Stimulated activated memory B cell treated with anti-CD40 and anti-IgM and Interleukin-4, amounts not matched to agents 10 μg/mL and 1 μg/mL and 100 μg/mL, for 72 hours (primary cell): ENCODE data around the gene ASIC1.
"Not testable (repeated sequence)": the region's sequence is repeated elsewhere in the genome, so short reads cannot be mapped to it uniquely, and the experiment has no call there.

ENCODE experiments used
- ATAC-seq: fragments of 150-1000 bp; cut with Tn5 transposase; 2 replicates; pipeline ENCODE4 v1.10.0; 2021
- H3K27ac Mint-ChIP-seq: one replicate; pipeline ENCODE4 v1.8.0; 2022; ENCODE audit warnings: mild to moderate bottlenecking, mixed read lengths
- H3K27me3 Mint-ChIP-seq: one replicate; pipeline ENCODE4 v1.8.0; 2022; ENCODE audit warnings: mixed read lengths
- H3K36me3 Mint-ChIP-seq: one replicate; pipeline ENCODE4 v1.8.0; 2022; ENCODE audit warnings: mixed read lengths
- H3K4me1 Mint-ChIP-seq: one replicate; pipeline ENCODE4 v1.8.0; 2022; ENCODE audit warnings: mixed read lengths
- H3K4me3 Mint-ChIP-seq: one replicate; pipeline ENCODE4 v1.8.0; 2022; ENCODE audit warnings: mild to moderate bottlenecking, moderate library complexity, mixed read lengths
- H3K9me3 Mint-ChIP-seq: one replicate; pipeline ENCODE4 v1.8.0; 2022; ENCODE audit warnings: mixed read lengths

ASIC1 gene

DNA sequence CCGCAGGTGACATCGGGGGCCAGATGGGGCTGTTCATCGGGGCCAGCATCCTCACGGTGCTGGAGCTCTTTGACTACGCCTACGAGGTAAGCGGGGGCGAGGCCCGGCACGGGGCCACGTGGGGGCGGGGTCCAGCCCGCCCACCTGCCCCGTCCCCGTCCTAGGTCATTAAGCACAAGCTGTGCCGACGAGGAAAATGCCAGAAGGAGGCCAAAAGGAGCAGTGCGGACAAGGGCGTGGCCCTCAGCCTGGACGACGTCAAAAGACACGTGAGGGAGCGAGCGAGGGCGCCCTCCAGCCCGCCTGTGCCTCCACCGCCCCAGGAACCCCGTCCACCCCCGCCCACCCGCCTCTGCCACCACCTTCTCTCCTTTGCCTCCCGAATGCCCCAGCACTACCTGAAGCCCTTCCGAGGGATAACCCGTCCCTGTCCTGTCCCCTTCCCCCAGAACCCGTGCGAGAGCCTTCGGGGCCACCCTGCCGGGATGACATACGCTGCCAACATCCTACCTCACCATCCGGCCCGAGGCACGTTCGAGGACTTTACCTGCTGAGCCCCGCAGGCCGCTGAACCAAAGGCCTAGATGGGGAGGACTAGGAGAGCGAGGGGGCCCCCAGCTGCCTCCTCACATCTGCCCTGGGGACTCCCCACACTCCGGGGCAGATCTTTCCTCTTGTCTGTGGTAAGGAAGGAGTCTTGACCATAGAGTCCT, 23.9 kb downstream of the ASIC1 start:
- peak overlapping the region; percentile 50 for H3K4me3 Mint-ChIP-seq
- H3K27me3 Mint-ChIP-seq: peaks cover 11% of the 10 kb centered on the region
- no peak for ATAC-seq
- no peaks in the 10 kb centered on the region for H3K9me3 Mint-ChIP-seq
- H3K27ac Mint-ChIP-seq: peak overlapping the region; percentile 80
- H3K36me3 Mint-ChIP-seq: no peaks in the 10 kb centered on the region
- H3K4me1 Mint-ChIP-seq: peaks cover 21% of the 10 kb centered on the region

DNA sequence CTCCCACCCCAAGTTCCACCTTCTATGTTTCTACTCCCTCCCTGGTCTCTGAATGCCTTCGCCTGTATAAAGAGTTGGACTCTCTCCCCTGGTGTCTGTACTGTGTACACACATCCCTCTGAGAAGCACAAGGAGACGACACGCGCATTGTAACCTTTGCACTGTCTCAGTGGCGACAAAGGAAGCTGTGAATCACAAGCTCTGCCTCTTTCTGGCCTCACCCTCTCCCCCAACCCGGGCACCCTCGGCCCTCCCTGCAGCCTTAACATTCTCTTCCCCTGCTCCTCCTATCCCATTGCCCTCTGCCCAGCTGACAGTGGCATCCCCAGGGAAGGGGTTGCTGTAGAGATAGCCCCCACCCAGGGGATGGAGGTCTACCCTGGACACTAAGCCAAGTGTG, 25.2 kb downstream of the ASIC1 start:
- H3K4me1 Mint-ChIP-seq: peaks cover 34% of the 10 kb centered on the region
- H3K4me3 Mint-ChIP-seq: no peak overlapping the region
- peaks cover 8% of the 10 kb centered on the region for H3K36me3 Mint-ChIP-seq
- H3K9me3 Mint-ChIP-seq: no peaks in the 10 kb centered on the region
- ATAC-seq: no peak
- H3K27ac Mint-ChIP-seq: peak overlapping the region; percentile 80
- H3K27me3 Mint-ChIP-seq: peaks cover 5% of the 10 kb centered on the region

DNA sequence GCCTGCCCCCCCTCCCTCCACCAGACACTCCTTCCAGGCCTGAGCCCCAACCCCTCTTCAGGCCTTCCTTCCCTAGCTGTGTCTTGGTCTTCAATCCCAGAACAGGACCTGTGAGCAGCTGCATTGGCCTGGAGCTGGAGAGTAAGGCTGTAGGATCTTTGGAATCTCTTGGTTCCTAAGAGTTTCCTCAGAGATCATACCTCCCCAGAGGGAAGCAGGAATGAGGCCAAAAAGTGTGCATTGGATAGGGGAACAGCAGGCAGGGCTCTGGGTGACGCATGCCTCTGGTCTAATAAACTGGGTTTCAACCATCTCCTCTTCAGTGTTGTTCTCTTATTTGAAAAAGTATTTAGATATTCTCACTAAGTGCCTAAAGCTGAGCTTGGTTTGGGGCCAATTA, 25.9 kb downstream of the ASIC1 start:
- no peak for ATAC-seq
- H3K4me3 Mint-ChIP-seq: peak overlapping the region; percentile 74

DNA sequence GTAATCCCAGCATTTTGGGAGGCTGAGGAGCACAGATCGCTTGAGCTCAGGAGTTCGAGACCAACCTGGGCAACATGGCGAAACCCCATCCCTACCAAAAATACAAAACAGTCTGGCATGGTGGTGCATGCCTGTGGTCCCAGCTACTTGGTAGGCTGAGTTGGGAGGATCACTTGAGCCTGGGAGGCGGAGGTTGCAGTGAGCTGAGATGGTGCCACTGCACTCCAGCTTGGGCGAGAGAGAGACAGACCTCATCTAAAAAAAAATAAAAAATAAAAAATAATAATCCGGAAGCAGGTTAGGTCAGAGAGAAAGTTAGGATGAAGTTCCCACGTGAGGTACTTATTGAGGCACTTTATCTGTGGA, 27.0 kb downstream of the ASIC1 start:
- not testable (repeated sequence) for ATAC-seq, H3K27me3 Mint-ChIP-seq, H3K9me3 Mint-ChIP-seq
- H3K36me3 Mint-ChIP-seq: peaks cover 23% of the 10 kb centered on the region
- H3K4me1 Mint-ChIP-seq: peaks cover 48% of the 10 kb centered on the region
- H3K27ac Mint-ChIP-seq: peak overlapping the region; percentile 95
- peak overlapping the region; percentile 88 for H3K4me3 Mint-ChIP-seq

More for the DNA sequence above, 25.9 kb downstream of the ASIC1 start:
- peaks cover 41% of the 10 kb centered on the region for H3K4me1 Mint-ChIP-seq
- H3K27ac Mint-ChIP-seq: peak overlapping the region; percentile 86
- peaks cover 15% of the 10 kb centered on the region for H3K36me3 Mint-ChIP-seq
- H3K27me3 Mint-ChIP-seq: no peaks in the 10 kb centered on the region
- no peaks in the 10 kb centered on the region for H3K9me3 Mint-ChIP-seq

DNA sequence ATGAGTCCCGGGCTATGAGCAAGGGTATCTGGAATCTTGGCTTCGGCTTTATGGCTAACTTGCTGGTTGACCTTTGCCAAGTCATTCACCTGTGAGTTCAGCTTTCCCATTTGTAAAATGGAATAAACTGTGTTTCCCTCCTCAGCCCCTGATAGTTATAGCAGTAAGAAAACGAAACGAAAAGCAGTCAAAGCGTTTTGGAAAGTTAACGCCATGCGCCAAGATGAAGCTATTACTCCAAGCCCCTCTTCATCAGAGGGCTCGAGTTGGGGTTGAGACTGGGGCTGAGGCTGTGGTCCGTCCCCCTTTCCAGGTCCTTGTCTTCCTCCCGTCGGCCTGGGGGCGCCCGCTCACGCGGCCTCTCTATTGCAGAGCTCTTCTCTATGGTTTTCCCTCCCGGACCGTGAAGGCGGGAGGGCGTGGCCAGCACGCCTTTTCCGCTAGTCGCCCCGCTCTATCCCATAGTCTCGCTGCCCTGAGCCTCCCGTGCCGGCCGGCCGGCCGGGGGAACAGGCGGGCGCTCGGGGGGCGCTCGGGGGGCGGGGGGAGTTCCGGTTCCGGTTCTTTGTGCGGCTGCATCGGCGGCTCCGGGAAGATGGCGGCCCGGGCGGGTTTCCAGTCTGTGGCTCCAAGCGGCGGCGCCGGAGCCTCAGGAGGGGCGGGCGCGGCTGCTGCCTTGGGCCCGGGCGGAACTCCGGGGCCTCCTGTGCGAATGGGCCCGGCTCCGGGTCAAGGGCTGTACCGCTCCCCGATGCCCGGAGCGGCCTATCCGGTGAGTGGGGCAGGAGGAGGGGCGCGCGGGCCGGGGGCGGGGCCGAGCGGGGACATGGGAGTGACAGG, 27.6 kb downstream of the ASIC1 start, which contains the start of gene SMARCD1:
TSS of gene SMARCD1 (plus strand) at position 568 of the 840 bp plus-strand sequence. CDS start at position 596, 28 bp downstream.
- H3K4me3 Mint-ChIP-seq: peak within 1 kb of the TSS; percentile 88
- H3K27ac Mint-ChIP-seq: peak within 1 kb of the TSS; percentile 95
- H3K27me3 Mint-ChIP-seq: no peaks in the 10 kb centered on the region
- peaks cover 48% of the 10 kb centered on the region for H3K4me1 Mint-ChIP-seq
- H3K36me3 Mint-ChIP-seq: peaks cover 25% of the 10 kb centered on the region
- H3K9me3 Mint-ChIP-seq: no peaks in the 10 kb centered on the region
- ATAC-seq: peak; percentile 96

DNA sequence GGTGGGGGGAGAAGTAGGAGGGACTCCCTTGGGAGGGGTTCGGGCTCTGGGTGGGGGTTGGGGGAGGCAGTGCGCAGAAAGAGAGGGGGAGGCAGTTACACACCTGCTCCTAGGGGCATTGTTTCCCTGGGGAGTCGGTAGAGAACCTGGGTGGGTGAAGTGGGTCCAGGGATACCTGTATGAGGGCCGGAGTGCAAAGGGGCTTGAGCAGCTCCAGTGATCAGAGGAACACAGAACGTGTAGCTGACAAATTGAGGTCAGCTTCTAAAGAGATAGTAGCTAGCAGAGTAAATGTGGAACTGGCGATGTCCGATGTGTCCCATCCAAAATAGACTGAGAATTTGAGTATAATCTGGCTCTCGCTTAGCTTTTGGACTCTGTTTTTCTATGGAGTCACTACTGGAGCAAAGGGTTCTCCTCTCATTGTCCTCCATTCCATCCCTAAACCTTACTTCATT, 28.2 kb downstream of the ASIC1 start:
- peak overlapping the region; percentile 88 for H3K4me3 Mint-ChIP-seq
- no peaks in the 10 kb centered on the region for H3K27me3 Mint-ChIP-seq
- peak overlapping the region; percentile 95 for H3K27ac Mint-ChIP-seq
- no peak for ATAC-seq
- H3K4me1 Mint-ChIP-seq: peaks cover 48% of the 10 kb centered on the region
- peaks cover 28% of the 10 kb centered on the region for H3K36me3 Mint-ChIP-seq
- no peaks in the 10 kb centered on the region for H3K9me3 Mint-ChIP-seq

DNA sequence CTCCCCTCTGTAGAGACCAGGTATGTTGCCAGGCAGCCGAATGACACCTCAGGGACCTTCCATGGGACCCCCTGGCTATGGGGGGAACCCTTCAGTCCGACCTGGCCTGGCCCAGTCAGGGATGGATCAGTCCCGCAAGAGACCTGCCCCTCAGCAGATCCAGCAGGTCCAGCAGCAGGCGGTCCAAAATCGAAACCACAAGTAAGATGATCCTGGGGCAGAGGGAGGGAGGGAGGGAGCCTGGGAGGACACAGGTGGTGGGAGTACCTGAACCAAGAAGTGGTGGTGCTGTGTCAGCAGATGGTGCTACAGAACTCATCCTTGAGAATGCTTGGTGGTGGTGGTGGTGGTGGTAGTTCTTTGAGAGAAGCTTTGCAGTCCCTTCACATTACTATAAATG, 28.8 kb downstream of the ASIC1 start:
- peaks cover 48% of the 10 kb centered on the region for H3K4me1 Mint-ChIP-seq
- H3K9me3 Mint-ChIP-seq: no peaks in the 10 kb centered on the region
- peak overlapping the region; percentile 95 for H3K27ac Mint-ChIP-seq
- peaks cover 32% of the 10 kb centered on the region for H3K36me3 Mint-ChIP-seq
- ATAC-seq: no peak
- peak overlapping the region; percentile 88 for H3K4me3 Mint-ChIP-seq
- H3K27me3 Mint-ChIP-seq: no peaks in the 10 kb centered on the region

DNA sequence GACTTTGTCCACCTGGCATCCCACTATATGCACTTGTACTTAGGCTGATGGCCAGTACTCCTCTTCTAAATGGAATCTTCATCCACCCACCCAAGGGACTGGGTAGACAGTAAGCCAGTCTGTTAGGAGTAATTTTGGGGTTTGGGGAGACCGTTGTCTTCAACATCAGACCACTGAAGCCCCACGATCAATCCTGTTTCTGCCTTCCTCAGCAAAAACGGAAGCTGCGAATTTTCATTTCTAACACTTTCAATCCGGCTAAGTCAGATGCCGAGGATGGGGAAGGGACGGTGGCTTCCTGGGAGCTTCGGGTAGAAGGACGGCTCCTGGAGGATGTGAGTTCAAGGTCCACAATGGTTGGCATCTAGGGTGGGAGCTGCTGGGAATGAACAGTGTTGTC, 29.8 kb downstream of the ASIC1 start:
- no peak overlapping the region for H3K4me3 Mint-ChIP-seq
- H3K9me3 Mint-ChIP-seq: no peaks in the 10 kb centered on the region
- peaks cover 43% of the 10 kb centered on the region for H3K4me1 Mint-ChIP-seq
- H3K27me3 Mint-ChIP-seq: no peaks in the 10 kb centered on the region
- no peak for ATAC-seq
- H3K36me3 Mint-ChIP-seq: peaks cover 40% of the 10 kb centered on the region
- H3K27ac Mint-ChIP-seq: peak overlapping the region; percentile 95

DNA sequence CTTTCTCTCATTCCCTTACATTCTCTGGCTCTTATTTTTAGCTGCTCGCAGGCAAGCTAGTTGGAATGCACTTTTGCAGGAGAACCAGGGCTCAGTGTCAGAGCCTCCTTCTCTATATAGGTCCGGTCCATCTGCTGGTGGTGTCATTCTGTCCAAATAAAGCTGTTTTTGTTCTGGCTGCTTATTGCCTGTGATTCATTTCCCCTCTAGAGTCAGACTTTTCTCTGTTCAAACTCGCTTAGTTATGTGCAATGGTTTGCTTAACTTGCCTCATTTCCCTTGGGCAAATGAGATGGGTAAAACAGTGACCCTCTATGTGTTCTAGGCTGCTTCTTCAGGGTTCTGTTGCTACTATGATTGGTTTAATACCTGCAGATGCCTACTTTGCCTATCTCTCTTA, 30.6 kb downstream of the ASIC1 start:
- Mint-ChIP-seq H3K4me3 (no peak overlapping the region), H3K36me3 (peaks cover 42% of the 10 kb centered on the region), H3K27ac (peak overlapping the region; percentile 20), H3K9me3 (no peaks in the 10 kb centered on the region), H3K27me3 (no peaks in the 10 kb centered on the region), H3K4me1 (peaks cover 43% of the 10 kb centered on the region)
- no peak for ATAC-seq

DNA sequence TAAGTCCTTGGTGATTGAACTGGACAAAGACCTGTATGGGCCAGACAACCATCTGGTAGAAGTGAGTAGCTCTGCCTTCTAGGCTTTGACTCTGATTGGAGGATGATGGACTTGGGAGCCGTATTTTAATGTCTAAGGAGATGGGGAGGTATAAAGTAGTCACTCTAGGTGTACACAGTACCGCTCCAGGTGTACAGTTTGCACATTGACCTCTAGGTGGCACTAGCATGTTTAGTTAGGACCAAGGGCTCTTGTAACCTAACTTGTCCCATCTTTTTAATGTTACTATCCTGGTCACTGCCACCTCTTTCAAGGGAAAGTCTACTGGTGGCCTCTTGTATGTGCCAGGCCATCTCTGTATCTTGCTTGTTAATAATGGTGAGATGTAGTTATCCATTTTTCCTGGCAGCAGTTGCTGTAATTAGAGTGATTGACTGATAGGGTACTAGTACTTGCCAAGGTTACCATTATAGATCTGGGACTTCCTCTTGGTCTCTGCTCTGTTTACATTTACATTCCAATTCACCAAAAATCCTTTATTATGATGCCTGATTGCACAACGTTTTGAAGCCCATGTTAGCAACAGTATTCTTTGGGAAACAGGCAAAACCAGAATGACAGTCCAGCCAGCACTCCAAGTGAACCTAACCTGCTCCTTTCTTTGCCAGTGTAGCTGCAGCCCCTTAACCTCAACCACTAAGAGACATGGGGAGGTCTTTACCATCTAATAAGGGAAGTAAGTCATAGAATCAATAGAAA, 31.4 kb downstream of the ASIC1 start:
- H3K27ac Mint-ChIP-seq: peak overlapping the region; percentile 20
- H3K27me3 Mint-ChIP-seq: no peaks in the 10 kb centered on the region

DNA sequence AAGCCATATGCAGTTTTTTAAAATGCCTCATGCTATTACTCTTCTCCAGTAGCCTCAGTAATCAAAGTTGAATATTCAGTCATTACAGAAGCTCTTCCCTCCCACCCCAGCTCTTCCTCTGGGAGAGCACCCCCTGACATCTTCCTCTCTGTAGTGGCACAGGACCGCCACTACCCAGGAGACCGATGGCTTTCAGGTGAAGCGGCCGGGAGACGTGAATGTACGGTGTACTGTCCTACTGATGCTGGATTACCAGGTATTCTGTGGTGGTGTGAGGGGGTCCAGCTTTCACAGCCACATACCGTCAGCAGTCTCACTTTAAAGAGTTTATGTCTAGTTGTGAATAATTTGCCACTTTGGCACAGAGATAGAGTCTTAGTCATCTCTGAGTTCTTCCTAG, 32.3 kb downstream of the ASIC1 start:
- Mint-ChIP-seq H3K9me3 (no peaks in the 10 kb centered on the region), H3K4me1 (peaks cover 37% of the 10 kb centered on the region), H3K27ac (no peak overlapping the region), H3K27me3 (no peaks in the 10 kb centered on the region), H3K4me3 (no peak overlapping the region), H3K36me3 (peaks cover 52% of the 10 kb centered on the region)
- ATAC-seq: no peak

More for the DNA sequence above, 31.4 kb downstream of the ASIC1 start:
- Mint-ChIP-seq H3K4me1 (peaks cover 38% of the 10 kb centered on the region), H3K9me3 (no peaks in the 10 kb centered on the region), H3K36me3 (peaks cover 44% of the 10 kb centered on the region), H3K4me3 (no peak overlapping the region)
- ATAC-seq: no peak

DNA sequence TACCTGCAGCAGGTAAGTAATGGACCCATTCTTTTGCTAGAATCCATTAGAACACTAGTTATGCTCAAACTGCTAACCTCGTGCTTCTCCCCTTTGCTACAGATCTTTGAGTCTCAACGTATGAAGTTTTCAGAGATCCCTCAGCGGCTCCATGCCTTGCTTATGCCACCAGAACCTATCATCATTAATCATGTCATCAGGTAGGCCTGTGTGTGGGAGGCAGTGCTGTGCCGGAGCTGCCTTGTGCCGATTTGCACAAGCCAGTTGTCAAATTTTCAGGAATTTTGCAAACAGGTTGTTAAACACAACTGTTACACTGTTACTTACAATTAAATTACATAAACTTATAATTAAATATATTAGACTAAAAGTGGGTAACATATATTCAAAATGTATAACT, 33.0 kb downstream of the ASIC1 start:
- H3K4me3 Mint-ChIP-seq: no peak overlapping the region
- H3K9me3 Mint-ChIP-seq: no peaks in the 10 kb centered on the region
- no peak overlapping the region for H3K27ac Mint-ChIP-seq
- no peaks in the 10 kb centered on the region for H3K27me3 Mint-ChIP-seq
- peaks cover 59% of the 10 kb centered on the region for H3K36me3 Mint-ChIP-seq
- ATAC-seq: no peak
- peaks cover 35% of the 10 kb centered on the region for H3K4me1 Mint-ChIP-seq

DNA sequence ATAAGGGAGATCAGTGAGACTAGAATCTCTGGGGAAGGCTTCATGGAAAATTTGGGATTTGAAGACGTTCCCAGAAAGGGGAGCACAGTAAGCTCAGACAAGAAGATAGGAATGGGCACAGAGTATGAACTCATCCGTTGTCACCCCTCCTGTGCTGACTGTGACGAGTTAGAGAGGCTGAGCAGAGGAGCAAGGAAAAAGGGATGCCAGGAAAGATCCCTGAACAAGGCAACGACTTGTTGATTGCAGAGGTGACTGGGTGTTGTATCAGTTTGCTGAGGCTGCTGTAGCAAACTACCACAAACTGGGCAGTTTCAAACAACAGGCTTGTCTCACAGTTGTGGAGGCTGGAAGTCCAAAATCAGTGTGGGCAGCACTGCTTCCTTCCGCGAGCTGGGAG, 40.6 kb downstream of the ASIC1 start:
- H3K27me3 Mint-ChIP-seq: no peaks in the 10 kb centered on the region
- no peak overlapping the region for H3K4me3 Mint-ChIP-seq
- H3K9me3 Mint-ChIP-seq: no peaks in the 10 kb centered on the region
- peaks cover 7% of the 10 kb centered on the region for H3K4me1 Mint-ChIP-seq
- no peak overlapping the region for H3K27ac Mint-ChIP-seq
- H3K36me3 Mint-ChIP-seq: peaks cover 80% of the 10 kb centered on the region
- ATAC-seq: no peak

DNA sequence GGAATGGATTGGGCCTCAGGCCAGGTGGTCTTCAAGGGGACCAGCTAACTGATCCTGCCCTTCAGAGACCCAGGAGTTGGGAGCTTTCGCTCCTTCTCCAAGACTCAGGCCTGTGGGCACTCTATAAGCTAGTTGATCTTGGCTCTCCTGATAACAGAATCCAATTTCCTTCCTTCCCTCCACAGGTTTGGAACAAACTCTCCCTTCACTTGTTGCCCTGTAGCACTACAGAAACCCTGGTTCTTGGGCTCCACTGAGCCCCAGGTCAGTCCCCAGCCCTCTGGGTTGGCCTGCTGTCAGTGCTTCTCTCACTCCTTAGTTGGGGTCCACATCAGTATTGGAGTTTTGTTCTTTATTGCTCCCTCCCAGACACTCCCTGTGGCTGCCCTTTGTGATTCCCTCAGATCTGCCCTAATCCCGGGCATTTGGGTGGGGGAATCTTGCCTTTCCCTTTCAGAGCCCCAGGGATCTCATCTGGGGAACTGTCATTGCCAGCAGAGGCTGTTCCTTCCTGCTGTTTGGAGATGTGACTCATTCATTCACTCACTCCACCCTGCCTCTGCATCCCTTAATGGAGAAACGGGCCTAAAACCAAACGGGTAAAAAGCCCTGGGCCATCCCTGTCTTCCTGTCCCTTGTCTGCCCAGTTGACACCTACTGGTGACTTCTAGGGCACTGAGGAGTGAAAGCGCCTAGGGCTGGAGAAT, 42.1 kb downstream of the ASIC1 start:
- ATAC-seq: no peak
- Mint-ChIP-seq H3K36me3 (peaks cover 72% of the 10 kb centered on the region), H3K4me1 (peaks cover 22% of the 10 kb centered on the region), H3K27me3 (no peaks in the 10 kb centered on the region), H3K27ac (no peak overlapping the region), H3K9me3 (no peaks in the 10 kb centered on the region), H3K4me3 (no peak overlapping the region)

DNA sequence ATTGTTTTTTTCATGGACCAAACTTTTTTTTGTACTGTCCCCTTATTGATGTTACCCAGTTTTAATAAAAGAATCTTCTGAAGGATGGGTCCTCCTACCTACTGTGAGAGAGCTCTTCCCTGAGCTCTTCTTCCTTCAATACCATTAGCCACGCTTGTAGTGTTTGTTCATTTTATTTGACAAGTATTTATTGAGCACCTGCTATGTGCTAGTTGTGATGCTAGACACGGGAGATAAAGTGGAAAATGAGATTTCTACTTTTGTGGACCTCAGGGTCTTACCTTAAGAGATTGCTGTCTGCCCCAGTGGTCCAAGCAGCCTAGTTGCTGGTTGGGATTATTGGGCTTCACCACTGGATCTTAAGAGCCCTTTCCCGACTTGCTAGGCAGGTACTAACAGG, 43.2 kb downstream of the ASIC1 start:
- no peak overlapping the region for H3K4me3 Mint-ChIP-seq
- no peaks in the 10 kb centered on the region for H3K9me3 Mint-ChIP-seq
- peaks cover 24% of the 10 kb centered on the region for H3K4me1 Mint-ChIP-seq
- ATAC-seq: no peak
- no peak overlapping the region for H3K27ac Mint-ChIP-seq
- no peaks in the 10 kb centered on the region for H3K27me3 Mint-ChIP-seq
- H3K36me3 Mint-ChIP-seq: peaks cover 70% of the 10 kb centered on the region
